ENCODE measurements around the gene C3.

The C3 gene

DNA sequence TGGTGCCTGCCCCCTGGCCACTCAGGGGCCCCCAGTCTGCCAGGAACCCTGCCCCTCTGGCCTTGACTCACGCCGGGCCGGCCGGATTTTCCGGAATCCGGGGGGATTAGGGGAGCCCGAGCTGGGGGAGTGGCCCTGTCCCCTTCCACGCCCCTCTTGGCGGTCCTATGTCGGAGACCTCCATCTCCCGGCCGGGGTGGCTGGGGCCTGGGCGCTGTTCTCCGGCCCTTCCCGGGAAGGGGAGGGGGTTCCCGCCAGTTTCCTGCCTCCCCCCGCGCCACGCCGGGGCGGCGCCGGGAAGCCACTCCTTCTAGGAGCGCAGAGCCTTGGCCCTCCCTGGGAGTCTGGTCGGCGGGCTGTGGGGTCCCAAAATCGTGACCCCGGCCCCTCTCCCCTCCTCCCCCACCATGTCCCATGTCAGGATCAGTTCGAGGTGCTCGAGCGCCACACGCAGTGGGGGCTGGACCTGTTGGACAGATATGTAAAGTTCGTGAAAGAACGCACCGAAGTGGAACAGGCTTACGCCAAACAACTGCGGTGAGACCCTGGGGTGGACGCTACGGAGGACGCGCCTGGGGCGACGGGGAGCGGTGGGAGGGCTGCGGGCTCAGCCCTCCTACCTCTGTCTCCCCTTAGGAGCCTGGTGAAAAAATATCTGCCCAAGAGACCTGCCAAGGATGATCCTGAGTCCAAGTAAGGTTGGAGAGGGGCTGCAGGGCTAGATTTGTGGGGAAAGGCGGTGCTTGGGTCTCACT lies 20.3 kb upstream of the C3 start:
- Histone ChIP-seq H3K36me3 (replicated peaks; ENCODE audit: low read depth, low read length) (peaks cover 47% of the 10 kb centered on the region), H3K9ac (ENCODE audit: low read length) (peak overlapping the region; percentile 95), H4K20me1 (ENCODE audit: insufficient read depth, low read length) (peaks cover 41% of the 10 kb centered on the region), H3K4me1 (ENCODE audit: low read length) (peaks cover 29% of the 10 kb centered on the region), H3K79me2 (ENCODE audit: low read length) (peaks cover 60% of the 10 kb centered on the region), H3K9me3 (ENCODE audit: insufficient read depth, low read length) (no peaks in the 10 kb centered on the region), H2AFZ (ENCODE audit: low read depth, low read length) (no peak overlapping the region), H3K4me2 (ENCODE audit: low read length) (peak overlapping the region; percentile 89), H3K27me3 (ENCODE audit: low read depth, low read length) (no peaks in the 10 kb centered on the region), H3K27ac (ENCODE audit: low read length) (peak overlapping the region; percentile 91), H3K4me3 (ENCODE audit: low read length) (peak overlapping the region; percentile 94)
- TF ChIP-seq, protein P1, sequence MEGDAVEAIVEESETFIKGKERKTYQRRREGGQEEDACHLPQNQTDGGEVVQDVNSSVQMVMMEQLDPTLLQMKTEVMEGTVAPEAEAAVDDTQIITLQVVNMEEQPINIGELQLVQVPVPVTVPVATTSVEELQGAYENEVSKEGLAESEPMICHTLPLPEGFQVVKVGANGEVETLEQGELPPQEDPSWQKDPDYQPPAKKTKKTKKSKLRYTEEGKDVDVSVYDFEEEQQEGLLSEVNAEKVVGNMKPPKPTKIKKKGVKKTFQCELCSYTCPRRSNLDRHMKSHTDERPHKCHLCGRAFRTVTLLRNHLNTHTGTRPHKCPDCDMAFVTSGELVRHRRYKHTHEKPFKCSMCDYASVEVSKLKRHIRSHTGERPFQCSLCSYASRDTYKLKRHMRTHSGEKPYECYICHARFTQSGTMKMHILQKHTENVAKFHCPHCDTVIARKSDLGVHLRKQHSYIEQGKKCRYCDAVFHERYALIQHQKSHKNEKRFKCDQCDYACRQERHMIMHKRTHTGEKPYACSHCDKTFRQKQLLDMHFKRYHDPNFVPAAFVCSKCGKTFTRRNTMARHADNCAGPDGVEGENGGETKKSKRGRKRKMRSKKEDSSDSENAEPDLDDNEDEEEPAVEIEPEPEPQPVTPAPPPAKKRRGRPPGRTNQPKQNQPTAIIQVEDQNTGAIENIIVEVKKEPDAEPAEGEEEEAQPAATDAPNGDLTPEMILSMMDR (IDR thresholded peaks at IDR 0.05; ENCODE audit: low read depth, low read length): no peak
- TF ChIP-seq EZH2phosphoT487 (IDR thresholded peaks at IDR 0.05; ENCODE audit: low read depth): no peak

DNA sequence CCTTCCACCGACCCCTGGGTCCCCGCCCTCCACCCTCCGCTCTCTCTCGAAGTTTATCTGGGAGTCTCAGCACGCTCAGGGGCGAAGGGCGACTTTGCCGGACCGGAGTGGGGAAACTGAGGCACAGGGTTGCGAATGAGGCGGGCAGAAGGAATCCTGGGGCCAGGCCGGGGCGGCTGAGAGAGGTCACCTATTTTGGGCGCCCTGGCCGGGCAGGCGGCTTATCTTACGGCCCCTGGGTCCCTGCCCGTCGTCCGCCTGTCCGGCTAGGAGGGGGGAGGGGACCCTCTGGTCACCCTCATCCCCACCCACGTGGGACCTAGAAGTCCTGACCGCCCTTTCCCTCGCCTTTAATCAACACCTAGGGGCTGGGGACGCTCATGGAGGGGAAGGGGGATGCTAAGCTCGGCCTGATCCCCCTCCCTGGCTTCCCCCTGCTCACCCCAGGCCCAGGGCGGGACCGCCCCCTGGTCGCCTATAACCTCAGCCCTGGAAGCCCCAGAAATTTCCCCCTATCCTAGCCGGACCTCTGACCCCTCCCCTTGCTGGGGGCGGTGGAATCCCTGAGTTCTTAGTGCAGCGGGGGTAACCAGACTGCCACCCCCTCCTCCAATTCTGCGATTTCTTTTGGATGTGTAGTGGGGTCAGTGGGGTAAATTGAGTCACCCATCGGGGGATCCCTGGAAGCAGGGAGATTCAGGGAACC lies 19.6 kb upstream of the C3 start:
- TF ChIP-seq, protein P1 (IDR thresholded peaks at IDR 0.05; ENCODE audit: low read depth, low read length): no peak
- TF ChIP-seq EZH2phosphoT487 (IDR thresholded peaks at IDR 0.05; ENCODE audit: low read depth): no peak
- no peak overlapping the region for H2AFZ ChIP-seq (ENCODE audit: low read depth, low read length)
- H3K9ac ChIP-seq (ENCODE audit: low read length): peak overlapping the region; percentile 95
- peaks cover 40% of the 10 kb centered on the region for H3K36me3 ChIP-seq (replicated peaks; ENCODE audit: low read depth, low read length)
- H3K4me1 ChIP-seq (ENCODE audit: low read length): peaks cover 31% of the 10 kb centered on the region
- H4K20me1 ChIP-seq (ENCODE audit: insufficient read depth, low read length): peaks cover 34% of the 10 kb centered on the region
- peak overlapping the region; percentile 89 for H3K4me2 ChIP-seq (ENCODE audit: low read length)
- peak overlapping the region; percentile 94 for H3K4me3 ChIP-seq (ENCODE audit: low read length)
- H3K27me3 ChIP-seq (ENCODE audit: low read depth, low read length): no peaks in the 10 kb centered on the region
- H3K27ac ChIP-seq (ENCODE audit: low read length): peak overlapping the region; percentile 91
- no peaks in the 10 kb centered on the region for H3K9me3 ChIP-seq (ENCODE audit: insufficient read depth, low read length)
- H3K79me2 ChIP-seq (ENCODE audit: low read length): peaks cover 64% of the 10 kb centered on the region

DNA sequence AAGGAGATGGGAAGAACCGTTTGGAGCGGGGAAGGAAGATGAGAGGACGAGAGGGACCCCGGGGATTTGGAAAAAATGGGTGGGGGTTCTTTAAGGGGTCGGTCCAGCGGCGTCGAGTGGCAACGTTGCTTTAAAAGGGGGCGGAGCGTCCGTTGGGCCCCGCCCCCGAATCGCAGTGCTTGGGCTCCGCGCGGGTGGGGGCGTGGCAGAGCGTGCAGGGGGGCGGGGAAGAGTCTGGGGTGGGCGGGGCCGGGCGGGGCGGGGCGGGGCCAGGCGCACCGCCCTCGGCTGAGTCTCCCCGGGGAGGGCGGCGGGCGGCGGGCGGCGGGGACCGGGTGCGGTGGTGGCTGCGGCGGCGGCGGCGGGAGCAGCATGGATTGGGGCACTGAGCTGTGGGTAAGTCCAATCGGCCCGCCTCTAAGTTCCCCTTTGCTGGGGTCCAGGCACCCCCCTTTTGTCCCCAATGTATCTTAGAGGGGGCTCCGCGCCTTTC lies 19.0 kb upstream of the C3 start, which contains the start of gene TRIP10:
TRIP10 (plus strand) TSS at position 291 of the 493 bp plus-strand sequence; CDS start at position 373, 82 bp downstream.
- peak within 1 kb of the TSS; percentile 91 for H3K27ac ChIP-seq (ENCODE audit: low read length)
- H4K20me1 ChIP-seq (ENCODE audit: insufficient read depth, low read length): peaks cover 28% of the 10 kb centered on the region
- peak within 1 kb of the TSS; percentile 95 for H3K9ac ChIP-seq (ENCODE audit: low read length)
- H2AFZ ChIP-seq (ENCODE audit: low read depth, low read length): peak within 1 kb of the TSS; percentile 90
- peaks cover 31% of the 10 kb centered on the region for H3K4me1 ChIP-seq (ENCODE audit: low read length)
- H3K27me3 ChIP-seq (ENCODE audit: low read depth, low read length): no peaks in the 10 kb centered on the region
- no peaks in the 10 kb centered on the region for H3K9me3 ChIP-seq (ENCODE audit: insufficient read depth, low read length)
- peaks cover 60% of the 10 kb centered on the region for H3K79me2 ChIP-seq (ENCODE audit: low read length)
- peak within 1 kb of the TSS; percentile 92 for H3K4me2 ChIP-seq (ENCODE audit: low read length)
- no peak for TF ChIP-seq EZH2phosphoT487 (IDR thresholded peaks at IDR 0.05; ENCODE audit: low read depth)
- TF ChIP-seq, protein P1 (IDR thresholded peaks at IDR 0.05; ENCODE audit: low read depth, low read length): no peak
- H3K4me3 ChIP-seq (ENCODE audit: low read length): peak within 1 kb of the TSS; percentile 94
- peaks cover 34% of the 10 kb centered on the region for H3K36me3 ChIP-seq (replicated peaks; ENCODE audit: low read depth, low read length)
